ENCODE results near the gene MTUS2.

Gene MTUS2

DNA sequence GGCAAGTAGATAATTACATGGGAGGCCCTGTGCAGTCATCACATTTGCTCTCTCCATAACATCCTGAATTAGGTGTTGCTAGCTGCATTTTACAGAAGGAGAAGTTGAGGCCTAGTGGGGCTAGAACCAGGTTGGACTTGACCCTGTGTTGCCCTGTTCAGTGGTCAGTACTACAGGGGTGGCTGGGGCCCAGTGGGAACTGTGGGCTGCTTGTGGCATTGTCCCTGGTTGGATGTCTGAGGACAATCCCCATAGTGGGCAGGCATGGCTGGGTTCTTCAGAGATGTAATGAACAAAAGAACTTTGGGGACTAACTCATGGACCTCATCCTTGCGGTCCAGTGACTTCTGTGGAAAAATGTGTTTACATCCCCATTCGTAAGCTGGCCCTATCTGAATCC is 38.9 kb downstream of the MTUS2 start:
- DNase-seq (ENCODE audit: low read depth, low spot score) = no peak

DNA sequence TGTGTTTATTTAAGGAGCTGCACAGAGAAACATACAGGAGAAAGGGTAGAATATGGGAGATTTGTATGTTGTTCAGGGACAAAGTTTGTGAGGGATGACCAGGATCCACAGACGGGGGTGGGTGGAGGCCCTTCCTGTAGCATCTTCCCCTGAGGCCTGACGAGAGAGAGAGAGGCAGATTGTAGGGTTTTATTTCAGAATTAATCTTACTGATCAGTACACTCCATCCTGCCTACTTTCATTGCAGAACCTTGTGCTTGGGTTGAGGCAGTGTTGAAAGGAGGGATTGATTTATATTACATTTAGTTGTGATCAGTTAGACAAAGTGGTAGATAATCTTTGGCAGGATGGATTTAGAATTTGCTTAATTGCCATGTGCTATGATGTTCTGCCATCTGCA is 39.6 kb downstream of the MTUS2 start:
- no peak for DNase-seq (ENCODE audit: low read depth, low spot score)

DNA sequence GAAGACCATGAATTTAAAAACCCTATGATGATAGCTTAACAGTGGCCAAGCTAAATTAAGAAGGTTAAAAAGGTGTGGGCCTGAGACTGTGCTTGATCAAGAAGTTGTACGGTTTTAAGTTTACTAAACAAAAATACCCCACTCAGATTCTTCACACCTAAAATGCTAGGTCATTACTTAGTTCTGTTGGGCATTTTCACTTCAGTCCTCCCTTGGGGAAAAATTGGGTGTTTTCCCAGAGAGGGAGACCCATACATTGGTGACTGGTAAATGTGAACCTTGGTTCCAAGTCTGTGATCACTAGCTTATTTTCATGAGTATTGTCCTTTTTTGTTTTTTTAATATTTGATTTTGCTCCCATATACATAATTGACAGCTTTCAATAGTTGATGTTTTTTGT is 44.4 kb downstream of the MTUS2 start:
- DNase-seq (ENCODE audit: low read depth, low spot score) = no peak

DNA sequence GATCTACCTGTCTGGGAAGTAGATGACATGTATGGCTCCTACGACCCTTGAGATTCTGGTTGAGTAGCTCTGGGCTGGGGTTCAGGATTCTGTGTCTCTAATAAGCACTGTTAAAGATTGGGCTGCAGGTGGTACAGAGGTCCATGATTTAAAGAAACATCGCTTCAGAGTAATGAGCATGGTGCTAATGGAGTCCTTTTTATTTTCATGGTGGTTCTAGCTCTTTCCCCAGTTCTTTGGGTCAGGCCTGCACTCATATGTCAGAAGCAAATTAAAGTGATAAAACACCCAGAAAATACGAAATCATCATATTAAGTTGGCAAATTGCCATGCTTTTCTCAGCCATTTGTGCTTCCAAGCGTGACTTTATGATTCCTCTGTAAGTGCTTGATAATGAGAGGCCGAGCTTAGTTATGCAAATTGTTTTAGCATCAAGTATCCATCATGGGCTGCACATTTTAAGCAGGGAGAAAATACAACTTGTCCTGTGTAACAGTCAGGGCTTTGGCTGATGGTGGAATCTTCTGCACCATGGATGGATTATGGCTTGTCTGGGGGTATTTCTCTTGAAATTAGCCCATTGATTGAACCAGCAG is 45.1 kb downstream of the MTUS2 start:
- no peak for DNase-seq (ENCODE audit: low read depth, low spot score)

DNA sequence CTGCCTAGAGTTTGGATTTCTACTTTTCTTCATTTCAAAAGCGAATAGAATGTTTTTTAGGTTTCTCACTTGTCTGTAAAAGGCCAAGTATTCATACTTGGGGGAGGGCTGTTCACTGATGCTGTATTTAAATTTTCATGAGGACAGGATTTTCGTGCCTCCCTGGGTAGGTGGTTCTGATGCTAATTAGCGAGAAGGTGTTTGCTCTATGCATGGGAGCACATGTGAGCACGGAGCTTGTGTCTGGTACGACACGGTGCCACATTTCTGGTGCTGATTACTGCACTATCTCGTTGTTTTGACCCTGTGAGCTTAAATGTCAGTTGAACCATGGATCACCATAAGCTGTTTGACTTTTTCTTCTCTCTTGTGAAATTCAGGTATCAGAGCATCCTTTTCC is 45.8 kb downstream of the MTUS2 start:
- no peak for DNase-seq (ENCODE audit: low read depth, low spot score)

DNA sequence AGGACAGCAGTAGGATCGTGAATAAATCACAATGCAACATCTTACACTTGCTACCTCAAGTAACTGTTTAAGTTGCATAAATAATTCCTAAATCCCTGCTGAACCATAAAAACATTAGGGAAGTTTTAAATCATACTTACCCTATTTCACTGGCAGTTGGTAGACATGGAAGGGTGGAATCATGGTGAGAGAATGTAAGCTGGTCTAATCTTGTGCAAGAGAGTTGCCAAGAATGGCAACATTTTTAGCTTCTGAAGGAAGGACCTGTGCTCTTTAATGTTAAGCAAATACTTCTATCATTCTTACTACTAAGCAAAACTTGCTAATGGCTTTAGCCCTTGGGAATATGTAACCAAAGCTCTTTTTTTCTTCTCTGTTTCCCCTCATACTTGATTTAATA is 46.8 kb downstream of the MTUS2 start:
- no peak for DNase-seq (ENCODE audit: low read depth, low spot score)

DNA sequence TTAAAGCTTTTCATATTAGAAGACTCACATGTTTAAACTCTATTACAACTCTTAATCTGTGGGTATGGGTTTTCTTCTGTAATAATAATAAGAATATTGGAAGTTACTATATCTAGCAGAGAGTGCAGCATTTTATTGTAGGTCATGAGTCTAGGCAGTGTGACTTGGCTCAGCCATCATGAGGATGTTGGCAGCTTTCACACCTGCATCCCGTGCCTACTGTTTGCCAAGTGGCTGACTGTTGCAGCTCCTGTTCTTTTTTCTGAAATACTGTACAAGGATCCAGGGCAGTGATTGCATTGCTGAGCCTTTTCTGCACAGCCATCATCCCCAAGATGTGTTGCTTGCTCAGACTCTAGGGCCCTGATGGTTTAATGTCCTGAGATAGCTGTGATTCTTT is 47.4 kb downstream of the MTUS2 start:
- DNase-seq (ENCODE audit: low read depth, low spot score) = no peak

DNA sequence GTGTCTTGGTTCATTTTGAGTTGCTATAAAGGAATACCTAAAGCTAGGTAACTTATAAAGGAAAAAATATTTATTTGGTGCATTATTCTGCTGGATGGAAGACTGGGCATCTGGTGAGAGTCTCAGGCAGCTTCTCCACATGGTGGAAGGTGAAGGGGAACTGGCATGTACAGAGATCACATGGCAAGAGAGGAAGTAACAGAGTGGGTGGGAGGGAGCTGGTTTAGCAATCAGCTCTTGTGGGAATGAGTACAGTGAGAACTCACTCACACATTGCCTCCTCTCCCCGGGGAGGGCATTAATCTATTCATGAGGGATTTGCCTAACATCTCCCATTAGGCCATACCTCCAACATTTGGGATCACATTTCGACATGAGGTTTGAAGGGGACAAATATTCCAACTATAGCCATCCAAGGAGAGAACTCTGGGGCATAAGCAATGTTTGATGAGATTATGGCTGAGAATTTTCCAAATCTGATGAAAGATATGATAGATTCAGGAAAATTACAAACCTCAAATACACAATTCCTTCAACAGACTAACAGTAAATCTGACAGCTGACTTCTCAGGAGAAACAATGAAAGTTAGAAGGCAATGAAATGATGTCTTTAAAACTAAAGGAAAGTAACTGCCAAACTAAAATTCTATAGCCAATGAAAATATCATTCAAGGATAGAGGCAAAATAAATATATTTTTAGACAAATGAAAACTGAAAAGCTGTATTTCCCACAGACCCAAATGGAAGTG is 52.5 kb downstream of the MTUS2 start:
- no peak for DNase-seq (ENCODE audit: low read depth, low spot score)

DNA sequence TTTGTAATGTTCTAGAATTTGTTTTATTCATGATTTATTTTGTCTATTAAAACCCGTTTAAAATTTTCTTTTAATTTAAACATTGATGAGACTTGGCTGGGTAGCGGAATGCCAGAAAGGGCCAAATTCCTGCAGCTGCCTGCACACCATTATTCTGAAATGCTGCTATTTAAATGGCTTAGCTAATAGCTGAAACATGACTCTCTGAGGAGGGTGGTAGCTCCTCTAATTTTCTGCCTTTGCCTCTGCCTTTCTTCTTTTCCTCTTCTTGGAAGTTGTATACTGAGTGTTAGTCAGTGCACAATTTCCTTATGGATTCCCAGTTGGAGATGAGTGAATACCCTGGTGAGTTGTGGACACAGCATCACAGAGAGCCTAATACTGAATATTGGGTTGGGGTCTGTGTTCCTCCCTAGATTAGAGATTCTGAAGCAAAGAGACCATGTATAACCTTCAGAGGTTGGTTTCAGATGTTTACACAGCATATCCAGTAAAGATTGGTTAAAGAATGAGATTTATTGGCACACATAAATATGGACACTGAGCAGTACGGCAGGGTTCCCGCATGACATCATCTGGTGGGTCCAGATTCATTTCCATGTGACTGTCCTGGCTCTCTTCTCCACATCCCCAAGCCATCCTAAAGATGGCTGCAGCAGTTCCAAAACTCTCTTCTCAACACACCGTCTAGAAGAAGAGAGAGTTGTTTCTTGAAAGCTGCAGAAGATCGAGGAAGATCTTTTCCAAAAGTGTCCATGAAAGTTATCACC is 55.9 kb downstream of the MTUS2 start:
- DNase-seq (ENCODE audit: low read depth, low spot score) = no peak

DNA sequence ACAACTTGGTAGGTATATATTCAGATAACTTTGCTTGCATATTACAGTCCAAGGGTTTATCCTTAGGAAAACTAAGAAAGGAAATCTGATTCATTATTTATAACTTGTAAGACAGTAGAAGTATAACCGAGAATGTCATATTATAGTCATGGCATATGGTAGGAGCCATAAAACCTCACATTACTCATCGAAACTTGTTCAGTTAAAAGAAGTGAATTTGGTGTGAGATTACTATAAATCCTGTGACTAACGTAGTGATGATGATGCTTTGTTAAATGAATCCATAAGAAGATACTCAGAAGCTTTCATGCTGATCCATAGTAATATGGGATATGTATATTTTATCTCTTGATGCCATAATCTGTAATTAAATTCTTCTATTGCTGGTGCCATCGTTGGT is 57.3 kb downstream of the MTUS2 start:
- DNase-seq (ENCODE audit: low read depth, low spot score) = no peak

DNA sequence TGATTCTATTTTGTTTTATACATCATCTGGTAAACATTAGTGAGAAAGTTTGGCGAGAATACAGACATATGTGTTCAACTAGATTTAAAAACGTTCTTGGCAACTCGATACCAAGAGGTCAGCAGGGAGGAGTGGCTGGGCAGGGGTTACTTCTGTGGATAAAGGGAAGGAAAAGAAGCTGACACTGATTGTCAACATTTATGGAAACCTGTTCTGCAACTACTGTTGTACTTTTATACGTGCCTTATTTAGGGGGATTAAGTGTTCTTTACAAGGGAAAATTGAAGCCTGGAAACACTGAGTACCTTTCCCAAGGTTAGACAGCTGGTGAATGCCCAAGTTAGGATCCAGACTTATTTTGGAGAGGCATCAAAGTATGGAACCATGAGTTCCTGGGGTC is 65.0 kb downstream of the MTUS2 start:
- no peak for DNase-seq (ENCODE audit: low read depth, low spot score)

DNA sequence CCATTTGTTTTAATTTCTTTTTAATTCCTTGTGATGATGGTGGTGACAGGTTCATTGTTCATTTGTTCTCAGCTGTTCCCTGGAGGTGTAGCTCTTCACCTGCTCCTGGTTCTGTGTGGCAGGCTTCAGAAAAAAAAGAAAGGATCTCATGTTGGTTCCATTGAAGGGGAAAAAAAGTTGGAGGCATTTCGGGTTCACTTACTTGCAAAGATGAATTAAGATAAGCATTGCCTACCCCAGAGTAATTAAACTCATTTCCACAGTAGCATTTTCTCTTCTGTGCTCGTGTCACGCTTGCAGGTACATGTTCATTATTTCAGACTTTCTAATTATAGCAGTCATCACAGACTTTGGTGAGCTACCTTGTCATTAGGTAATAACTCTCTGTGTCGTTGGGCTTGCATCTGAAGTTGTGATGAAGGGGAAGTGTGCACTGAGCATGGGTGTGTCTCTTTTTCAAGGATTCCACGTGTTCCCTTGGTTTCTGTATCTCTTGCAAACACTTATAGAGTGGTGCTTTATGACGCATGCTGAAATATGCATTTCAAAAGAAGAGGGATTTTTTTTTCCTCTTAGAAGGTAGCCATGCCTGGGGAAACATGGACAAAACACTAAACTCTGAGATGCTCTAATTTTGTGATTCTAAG is 69.1 kb downstream of the MTUS2 start:
- DNase-seq (ENCODE audit: low read depth, low spot score) = no peak

DNA sequence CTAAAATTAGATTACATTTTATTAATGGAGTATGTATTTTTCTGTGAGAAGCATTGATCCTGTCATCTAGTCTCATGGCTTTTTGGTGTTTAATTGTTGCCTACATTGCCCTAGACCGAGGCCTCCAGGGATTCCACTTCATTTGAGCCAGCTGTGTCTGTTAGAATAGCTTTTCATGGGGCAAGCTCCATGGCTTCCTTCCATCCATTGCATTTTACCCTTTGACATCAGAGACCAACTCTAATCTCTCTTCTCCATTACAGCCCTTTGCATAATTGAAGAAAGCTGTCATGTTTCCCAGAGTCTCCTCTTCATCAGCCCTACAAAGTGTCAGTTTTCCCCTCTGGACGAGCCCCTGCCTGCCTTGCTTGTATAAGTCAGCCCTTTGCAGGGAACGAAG is 70.6 kb downstream of the MTUS2 start:
- DNase-seq (ENCODE audit: low read depth, low spot score) = no peak

DNA sequence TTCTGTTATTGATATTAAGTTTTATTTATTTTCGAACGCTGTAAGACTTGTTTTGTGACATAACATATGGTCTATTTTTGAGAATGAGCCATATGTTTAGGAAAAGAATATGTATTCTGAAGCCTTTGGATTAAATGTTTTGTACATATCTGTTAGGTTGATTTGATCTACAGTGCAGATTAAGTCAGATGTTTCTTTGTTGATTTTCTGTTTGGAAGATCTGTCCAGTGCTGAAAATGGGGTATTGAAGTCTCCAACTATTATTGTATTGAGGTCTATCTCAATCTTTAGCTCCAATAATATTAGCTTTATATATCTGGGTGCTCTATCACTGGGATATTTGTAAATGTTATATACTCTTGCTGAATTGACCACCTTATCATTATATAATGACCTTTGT is 97.9 kb downstream of the MTUS2 start:
- no peak for DNase-seq (ENCODE audit: low read depth, low spot score)

DNA sequence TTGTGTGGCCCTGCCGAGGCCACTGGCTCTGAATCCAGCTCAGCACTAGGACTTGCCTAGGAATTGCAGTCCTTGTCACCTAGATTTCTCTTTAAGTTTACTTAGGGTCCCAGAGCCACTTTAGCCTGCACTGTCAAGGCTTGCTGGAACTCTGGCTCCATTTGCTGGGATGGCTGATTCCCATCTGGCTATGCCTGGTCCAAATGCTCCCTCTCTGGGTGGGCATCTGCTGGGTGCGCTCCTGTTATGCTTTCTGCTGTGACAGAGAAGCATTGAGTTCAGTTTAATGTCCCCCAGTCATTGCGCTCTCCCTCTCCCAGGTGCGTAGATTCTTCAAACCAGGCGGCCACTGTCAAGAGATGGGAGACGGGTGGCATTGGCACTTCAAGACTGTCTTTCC is 102.2 kb downstream of the MTUS2 start:
- DNase-seq (ENCODE audit: low read depth, low spot score) = no peak

DNA sequence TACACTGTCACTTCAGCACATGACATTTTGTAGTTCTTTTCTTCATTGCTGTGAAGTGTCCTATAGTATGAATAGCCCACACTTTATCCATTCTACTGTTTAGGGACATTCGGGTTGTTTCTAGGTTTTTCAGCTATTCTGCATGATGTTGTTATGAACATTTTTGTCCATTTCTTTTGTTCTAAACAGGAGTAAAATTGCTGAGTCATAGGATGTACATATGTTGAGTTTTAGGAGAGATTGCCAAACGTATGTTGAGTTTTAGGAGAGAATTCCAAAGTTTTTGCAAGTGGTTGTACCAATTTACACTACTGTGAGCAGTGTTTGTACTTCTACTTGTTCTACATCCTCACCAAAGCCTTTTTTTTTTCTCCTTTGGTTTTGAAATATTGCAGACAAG is 115.0 kb downstream of the MTUS2 start:
- no peak for DNase-seq (ENCODE audit: low read depth, low spot score)

DNA sequence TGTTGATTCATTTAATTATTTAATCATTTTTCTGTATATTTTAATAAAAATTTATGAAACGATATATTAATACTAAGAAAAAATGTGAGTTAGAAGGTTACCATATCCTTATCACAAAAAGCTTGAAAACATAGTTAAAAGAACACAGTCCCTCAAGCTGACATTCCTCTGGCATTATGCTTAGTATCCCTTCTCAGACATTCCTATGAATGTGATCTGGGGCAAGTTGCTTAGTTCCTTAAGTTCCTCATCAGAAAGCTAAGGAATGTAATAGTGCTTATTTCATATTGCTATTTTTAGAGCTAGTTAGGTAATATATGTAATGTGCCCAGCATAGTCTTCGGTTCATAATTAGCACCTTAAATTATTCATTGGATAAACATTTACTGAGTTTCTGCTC is 122.8 kb downstream of the MTUS2 start:
- DNase-seq (ENCODE audit: low read depth, low spot score) = no peak

DNA sequence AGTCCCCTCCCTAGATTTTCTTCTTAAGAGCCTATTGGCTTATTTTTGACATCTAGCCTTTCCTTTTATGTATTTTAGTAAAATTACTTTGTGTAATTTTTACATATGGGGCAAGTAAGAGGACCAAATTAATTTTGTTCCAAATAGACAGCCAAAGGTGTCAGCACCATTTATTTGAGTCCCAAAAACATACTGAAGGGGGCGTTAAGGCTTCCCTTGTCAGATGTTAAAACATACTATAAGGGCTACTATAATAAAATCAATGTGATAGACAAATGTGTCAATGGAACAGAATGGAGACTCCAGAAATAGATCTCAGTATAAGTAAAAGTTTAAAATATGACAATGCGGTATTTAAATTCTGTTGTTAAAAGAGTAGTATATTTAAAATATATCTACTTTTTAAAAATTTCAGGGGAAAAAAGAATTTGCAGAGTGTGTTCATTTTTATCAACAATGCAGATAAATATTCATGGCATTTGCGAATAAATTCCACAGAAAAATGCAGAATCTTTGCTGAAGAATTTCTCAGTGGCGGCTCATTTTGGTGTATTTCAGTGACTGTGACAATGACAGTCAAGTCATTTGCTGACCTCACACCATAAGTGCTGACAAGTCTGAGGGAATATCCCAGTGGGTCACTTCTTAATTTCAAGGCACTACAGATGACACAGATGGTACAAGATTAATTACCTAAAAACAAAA is 133.7 kb downstream of the MTUS2 start:
- no peak for DNase-seq (ENCODE audit: low read depth, low spot score)

DNA sequence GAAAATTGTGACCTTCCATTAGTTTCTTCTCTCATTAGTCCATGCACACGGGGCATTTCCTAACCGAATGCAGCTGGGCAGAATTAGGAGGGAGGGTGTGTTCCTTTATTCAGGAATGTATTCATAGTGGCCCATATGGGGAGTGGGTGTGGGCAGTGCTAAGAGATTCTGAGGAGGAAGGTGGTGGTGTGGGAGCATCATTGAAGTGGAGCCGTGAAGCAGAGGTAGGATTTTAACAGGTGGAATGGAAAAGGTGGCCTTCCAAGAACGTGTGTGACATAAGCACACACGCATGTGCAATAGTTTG is 134.2 kb downstream of the MTUS2 start:
- no peak for DNase-seq (ENCODE audit: low read depth, low spot score)

DNA sequence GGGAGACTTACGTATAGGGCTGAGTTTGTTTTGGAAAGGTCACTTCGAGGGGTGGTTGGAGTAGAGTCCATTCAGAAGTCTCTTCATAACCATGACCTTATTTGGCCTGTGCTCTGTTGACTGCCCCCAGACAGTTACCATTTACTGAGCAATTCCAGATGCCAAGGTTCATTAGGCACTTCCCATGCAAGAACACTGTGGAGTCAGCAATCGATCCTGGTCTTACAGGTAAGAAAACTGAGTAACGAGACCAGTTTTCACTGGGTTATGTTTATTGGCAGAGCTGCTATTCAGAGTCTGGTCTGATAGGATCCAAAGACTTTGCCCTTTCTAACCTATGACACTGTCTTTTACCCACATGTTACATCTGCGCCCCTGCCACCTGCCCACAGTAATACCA is 134.7 kb downstream of the MTUS2 start:
- no peak for DNase-seq (ENCODE audit: low read depth, low spot score)

DNA sequence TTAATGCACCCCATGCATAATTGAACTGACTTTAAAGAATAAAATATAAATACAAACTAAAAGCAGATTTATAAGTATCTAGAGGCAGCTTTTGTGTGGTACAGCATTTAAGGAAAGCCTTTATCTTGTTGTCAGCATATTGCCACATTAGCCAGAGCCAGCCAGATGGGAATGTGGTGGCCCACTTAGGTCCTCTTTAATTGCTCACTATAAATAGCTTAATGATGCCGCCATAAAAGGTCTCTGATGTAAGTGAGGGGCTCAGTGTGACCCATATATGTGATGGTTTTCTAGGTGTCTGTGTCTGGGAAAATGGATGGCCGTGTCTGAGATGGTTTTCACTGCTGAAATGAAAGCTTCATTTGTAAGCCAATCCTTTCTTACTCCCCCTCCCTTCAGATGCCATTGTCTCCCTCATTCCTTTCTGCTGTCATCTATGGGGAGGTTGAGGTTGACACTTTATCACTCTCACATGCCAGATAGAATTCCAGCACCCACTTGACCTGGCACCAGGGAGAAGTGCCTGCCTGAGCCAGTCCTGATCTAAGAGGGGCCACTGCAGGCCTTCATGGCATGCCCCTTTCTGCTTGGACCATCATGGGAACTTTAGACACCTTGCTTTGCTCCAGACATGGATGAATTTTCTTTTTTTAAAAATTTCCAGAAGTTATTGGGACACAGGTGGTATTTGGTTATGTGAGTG is 135.3 kb downstream of the MTUS2 start:
- no peak for DNase-seq (ENCODE audit: low read depth, low spot score)

DNA sequence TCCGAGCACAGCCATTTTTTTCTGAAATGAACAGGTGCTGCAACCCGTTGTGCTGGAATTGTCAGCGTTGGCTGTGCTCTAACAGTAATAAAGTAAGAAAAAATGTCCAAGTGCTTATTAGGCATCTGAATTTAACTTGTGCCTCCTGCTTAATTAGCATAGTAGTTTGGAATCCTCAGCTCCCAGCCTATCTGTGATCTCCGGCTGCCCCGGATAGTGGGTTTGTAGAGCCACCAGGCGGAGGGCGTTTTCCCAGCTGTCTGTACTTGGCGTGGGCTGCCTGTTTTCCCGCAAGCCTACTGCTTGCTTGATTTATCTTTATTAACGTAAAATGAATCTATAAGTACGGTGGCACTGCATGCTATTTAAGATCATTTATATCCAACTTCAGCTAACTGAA is 137.9 kb downstream of the MTUS2 start:
- no peak for DNase-seq (ENCODE audit: low read depth, low spot score)

All from brain pericyte (primary cell).